H9 (cell line): ENCODE results near the gene HLA-DMA. TPM values are rescaled to one million over a fixed set of nuclear protein-coding genes. Genes with fewer than 3 reads are reported as not detected.

Source experiments
- DNase-seq: peaks from one replicate; pipeline ENCODE4 v3.0.0-alpha.2; 2017
- H2AFZ ChIP-seq: one replicate; pipeline ENCODE4 v1.6.1; 2013; ENCODE audit warnings: mild to moderate bottlenecking, low read length, control low read depth, moderate library complexity
- H2AK5ac ChIP-seq: 2 replicates; pipeline ENCODE4 v1.6.1; 2013; ENCODE audit warnings: low read length, control low read depth, mixed read lengths; ENCODE audit not compliant: insufficient read length
- H2BK120ac ChIP-seq: one replicate; pipeline ENCODE4 v1.6.1; 2013; ENCODE audit warnings: low read depth, mild to moderate bottlenecking, low read length, control low read depth, inconsistent platforms; ENCODE audit not compliant: poor library complexity, severe bottlenecking
- H2BK12ac ChIP-seq: 2 replicates; pipeline ENCODE4 v1.6.1; 2013; ENCODE audit warnings: low read length, control low read depth, mixed read lengths, low read depth; ENCODE audit not compliant: insufficient read length
- H2BK15ac ChIP-seq: 2 replicates; pipeline ENCODE4 v1.6.1; 2013; ENCODE audit warnings: low read depth, low read length, control low read depth
- H2BK20ac ChIP-seq: one replicate; pipeline ENCODE4 v1.6.1; 2013; ENCODE audit warnings: low read depth, mild to moderate bottlenecking, low read length, control low read depth, inconsistent platforms; ENCODE audit not compliant: poor library complexity, severe bottlenecking
- H2BK5ac ChIP-seq: 2 replicates; pipeline ENCODE4 v1.6.1; 2013; ENCODE audit warnings: low read length, control low read depth, mixed read lengths; ENCODE audit not compliant: insufficient read length
- H3K14ac ChIP-seq: 2 replicates; pipeline ENCODE4 v1.6.1; 2013; ENCODE audit warnings: low read length, control low read depth; ENCODE audit not compliant: insufficient read depth
- H3K18ac ChIP-seq: 2 replicates; pipeline ENCODE4 v1.6.1; 2013; ENCODE audit warnings: low read depth, mild to moderate bottlenecking, mixed read lengths, low read length, control low read depth; ENCODE audit not compliant: insufficient read length
- H3K23ac ChIP-seq: 2 replicates; pipeline ENCODE4 v1.6.1; 2013; ENCODE audit warnings: low read length, control low read depth, mixed read lengths, low read depth; ENCODE audit not compliant: insufficient read length
- H3K23me2 ChIP-seq: 2 replicates; pipeline ENCODE4 v1.6.1; 2013; ENCODE audit warnings: low read depth, mild to moderate bottlenecking, mixed read lengths, low read length, control low read depth; ENCODE audit not compliant: insufficient read length, poor library complexity, severe bottlenecking
- H3K27ac ChIP-seq: 2 replicates; pipeline ENCODE4 v1.5.1; 2013; ENCODE audit warnings: low read length, control low read depth, mixed read lengths, low read depth; ENCODE audit not compliant: insufficient read length
- H3K27me3 ChIP-seq: 2 replicates; pipeline ENCODE4 v1.6.1; 2013; ENCODE audit warnings: low read length, control low read depth, inconsistent platforms; ENCODE audit not compliant: insufficient read depth
- H3K4ac ChIP-seq: 2 replicates; pipeline ENCODE4 v1.6.1; 2013; ENCODE audit warnings: low read depth, mild to moderate bottlenecking, control low read depth, inconsistent platforms, low read length, moderate library complexity
- H3K4me1 ChIP-seq: 2 replicates; pipeline ENCODE4 v1.6.1; 2013; ENCODE audit warnings: low read length, control low read depth, inconsistent platforms; ENCODE audit not compliant: insufficient read depth
- H3K4me2 ChIP-seq: 2 replicates; pipeline ENCODE4 v1.6.1; 2013; ENCODE audit warnings: low read length, control low read depth, mixed read lengths; ENCODE audit not compliant: insufficient read length, insufficient read depth
- H3K56ac ChIP-seq: 2 replicates; pipeline ENCODE4 v1.6.1; 2013; ENCODE audit warnings: low read depth, mild to moderate bottlenecking, mixed read lengths, low read length, control low read depth; ENCODE audit not compliant: insufficient read length
- H3K79me1 ChIP-seq: 2 replicates; pipeline ENCODE4 v1.6.1; 2013; ENCODE audit warnings: low read depth, mild to moderate bottlenecking, moderate library complexity, low read length, control low read depth, inconsistent platforms; ENCODE audit not compliant: insufficient read depth, poor library complexity, severe bottlenecking
- H3K79me2 ChIP-seq: 2 replicates; pipeline ENCODE4 v1.6.1; 2013; ENCODE audit warnings: low read length, control low read depth, inconsistent platforms; ENCODE audit not compliant: insufficient read depth
- H3K9ac ChIP-seq: 2 replicates; pipeline ENCODE4 v1.6.1; 2013; ENCODE audit warnings: low read length, control low read depth, mixed read lengths; ENCODE audit not compliant: insufficient read length; ENCODE audit errors: extremely low read depth
- H3K9me3 ChIP-seq: one replicate; pipeline ENCODE4 v1.6.1; 2013; ENCODE audit warnings: low read depth, low read length, inconsistent platforms; ENCODE audit not compliant: control insufficient read depth
- H3T11ph ChIP-seq: one replicate; pipeline ENCODE4 v1.6.1; 2013; ENCODE audit warnings: mild to moderate bottlenecking, low read length, control low read depth, inconsistent platforms
- H4K20me1 ChIP-seq: one replicate; pipeline ENCODE4 v1.6.1; 2013; ENCODE audit not compliant: control insufficient read depth, insufficient read length, insufficient read depth
- H4K5ac ChIP-seq: 2 replicates; pipeline ENCODE4 v1.6.1; 2013; ENCODE audit warnings: low read depth, mild to moderate bottlenecking, mixed read lengths, low read length, control low read depth; ENCODE audit not compliant: insufficient read length
- H4K8ac ChIP-seq: replicated peaks from 2 replicates; pipeline ENCODE4 v1.6.1; 2013; ENCODE audit warnings: low read length, control low read depth, mixed read lengths, low read depth; ENCODE audit not compliant: insufficient read length
- H4K91ac ChIP-seq: 2 replicates; pipeline ENCODE4 v1.6.1; 2013; ENCODE audit warnings: low read depth, mild to moderate bottlenecking, moderate library complexity, mixed read lengths, low read length, control low read depth; ENCODE audit not compliant: insufficient read length
- H3K27ac Mint-ChIP-seq, 3 experiments: 2 replicates in 2 of 3; 3 replicates in 1 of 3; pipeline ENCODE4 v1.8.0; 2020 to 2021; ENCODE audit warnings: mixed read lengths in 3 of 3, mild to moderate bottlenecking in 1 of 3, moderate library complexity in 1 of 3
- H3K27me3 Mint-ChIP-seq: 2 replicates; pipeline ENCODE4 v1.8.0; 2021; ENCODE audit warnings: low read depth, mild to moderate bottlenecking, moderate library complexity, mixed read lengths
- H3K36me3 Mint-ChIP-seq, 3 experiments: 2 replicates in 2 of 3; 3 replicates in 1 of 3; pipeline ENCODE4 v1.8.0; 2020 to 2021; ENCODE audit warnings: low read depth in 3 of 3, mixed read lengths in 3 of 3; ENCODE audit not compliant: insufficient read depth in 1 of 3
- H3K4me1 Mint-ChIP-seq, 2 experiments: 2 replicates each; pipeline ENCODE4 v1.8.0; 2020; ENCODE audit warnings: mixed read lengths in 2 of 2
- H3K4me3 Mint-ChIP-seq, 2 experiments: 2 replicates in 1 of 2; 3 replicates in 1 of 2; pipeline ENCODE4 v1.8.0; 2020 to 2021; ENCODE audit warnings: mild to moderate bottlenecking in 2 of 2, mixed read lengths in 2 of 2, moderate library complexity in 1 of 2
- H3K9me3 Mint-ChIP-seq, 2 experiments: 2 replicates in 1 of 2; 3 replicates in 1 of 2; pipeline ENCODE4 v1.8.0; 2020; ENCODE audit warnings: mild to moderate bottlenecking in 2 of 2, mixed read lengths in 2 of 2, moderate library complexity in 1 of 2
- CTCF ChIP-seq: fragments of 200-600 bp; sonication (generic); conservative IDR thresholded peaks from 3 replicates; pipeline ENCODE4 v1.8.0; 2021; ENCODE audit warnings: antibody characterized with exemption, mild to moderate bottlenecking
- WGBS: extraction: QIAGEN DNeasy Blood & Tissue Kit; methylation state at CpG from one replicate; pipeline ENCODE4 v1.1.7; 2013; ENCODE audit warnings: missing lambda C conversion rate, low lambda C conversion rate, mixed read lengths; ENCODE audit not compliant: insufficient read length; ENCODE audit errors: extremely low coverage; 5-methylcytosine and 5-hydroxymethylcytosine counted together
- total RNA-seq: library from RNA; stranded (reverse); gene quantifications from 2 replicates; pipeline ENCODE4 v1.2.1, GENCODE V29; 2021

Gene HLA-DMA
- total RNA-seq, 1 experiment from 2014 or later, result 7.5 TPM

GRCh38 chr6:32993363-32993973 lies 40.6 kb upstream of the HLA-DMA start:
- Histone ChIP-seq H4K20me1 (no peaks in the 10 kb centered on the region), H2AFZ (no peak overlapping the region), H3K56ac (no peak overlapping the region), H2BK15ac (no peak overlapping the region), H3K9me3 (no peaks in the 10 kb centered on the region), H2BK12ac (no peak overlapping the region), H3T11ph (no peak overlapping the region), H3K79me2 (no peaks in the 10 kb centered on the region), H3K4me2 (no peak overlapping the region), H2BK20ac (no peak overlapping the region), H3K9ac (no peak overlapping the region), H4K5ac (no peak overlapping the region), H3K27ac (no peak overlapping the region), H3K4ac (no peak overlapping the region), H4K91ac (no peak overlapping the region), H3K18ac (no peak overlapping the region), H3K4me1 (no peaks in the 10 kb centered on the region), H2AK5ac (no peak overlapping the region), H4K8ac (no peak overlapping the region), H3K79me1 (no peaks in the 10 kb centered on the region), H2BK5ac (no peak overlapping the region), H3K23me2 (no peaks in the 10 kb centered on the region), H3K23ac (no peak overlapping the region), H3K14ac (no peak overlapping the region), H2BK120ac (no peak overlapping the region), H3K27me3 (no peaks in the 10 kb centered on the region)
- TF ChIP-seq CTCF, result no peak
- Mint-ChIP-seq H3K4me1 (peaks cover 0 to 1% of the 10 kb centered on the region in 2 experiments; a peak in 2 of 4 replicates), H3K27ac (peak overlapping the region in 1 of 3 experiments; percentile 36; a peak in 1 of 7 replicates), H3K9me3 (no peaks in the 10 kb centered on the region; a peak in 2 of 5 replicates), H3K4me3 (no peak overlapping the region), H3K27me3 (peaks cover 15% of the 10 kb centered on the region), H3K36me3 (no peaks in the 10 kb centered on the region)
- no CpG with 5 or more reads among the region's 9 CpGs for WGBS
- DNase-seq, result no peak
